A673 (cell line): ENCODE data around the gene RASGRP2. TPM values are rescaled to one million over a fixed set of nuclear protein-coding genes. Genes with fewer than 3 reads are reported as not detected.

Source experiments
- BruUV-seq: library from RNA; stranded (reverse); fragments of 400-500 nt; replicated peaks from 2 replicates; lab custom pipeline; 2021; lab: Mats Ljungman, UMichigan
- CTCF ChIA-PET: fragments of 300-600 bp; sonication (Branson Sonifier 250); formaldehyde crosslinking; loops from one replicate; lab custom pipeline; 2022; ENCODE audit warnings: antibody characterized with exemption; lab: Charles Lee
- POLR2A ChIA-PET: fragments of 300-600 bp; sonication (Branson Sonifier 250); formaldehyde crosslinking; loops from one replicate; lab custom pipeline; 2022; ENCODE audit warnings: antibody characterized with exemption; ENCODE audit not compliant: low non-redundant PET; lab: Charles Lee
- DNase-seq: peaks from one replicate; pipeline ENCODE4 v3.0.0-alpha.2; 2015; ENCODE audit warnings: low spot score
- H3K27ac ChIP-seq: fragments of 200-600 bp; sonication (generic); 2 replicates; pipeline ENCODE4 v1.5.1; 2016; ENCODE audit warnings: mixed run types, low read depth, mild to moderate bottlenecking, mixed read lengths, antibody characterized with exemption, low read length; ENCODE audit not compliant: poor library complexity, severe bottlenecking
- H3K27me3 ChIP-seq: fragments of 200-600 bp; sonication (generic); replicated peaks from 2 replicates; pipeline ENCODE4 v1.6.1; 2017; ENCODE audit warnings: mixed run types, low read depth, mild to moderate bottlenecking, mixed read lengths, antibody characterized with exemption, low read length; ENCODE audit not compliant: insufficient read depth, poor library complexity
- H3K36me3 ChIP-seq: fragments of 200-600 bp; sonication (generic); 2 replicates; pipeline ENCODE4 v1.6.1; 2016; ENCODE audit warnings: mixed run types, mild to moderate bottlenecking, mixed read lengths, antibody characterized with exemption, low read length; ENCODE audit not compliant: insufficient read depth, poor library complexity, severe bottlenecking
- H3K4me1 ChIP-seq: fragments of 200-600 bp; sonication (generic); 2 replicates; pipeline ENCODE4 v1.6.1; 2017; ENCODE audit warnings: mixed run types, mild to moderate bottlenecking, mixed read lengths, antibody characterized with exemption, low read length; ENCODE audit not compliant: insufficient read depth, poor library complexity, severe bottlenecking
- H3K4me3 ChIP-seq: fragments of 200-600 bp; sonication (generic); 2 replicates; pipeline ENCODE4 v1.5.1; 2016; ENCODE audit warnings: low read depth, mixed run types, mild to moderate bottlenecking, mixed read lengths, low read length; ENCODE audit not compliant: poor library complexity, severe bottlenecking
- H3K9me3 ChIP-seq: fragments of 200-600 bp; sonication (generic); 2 replicates; pipeline ENCODE4 v1.6.1; 2016; ENCODE audit warnings: mixed run types, low read depth, mild to moderate bottlenecking, mixed read lengths, antibody characterized with exemption, low read length; ENCODE audit not compliant: poor library complexity, severe bottlenecking
- CTCF ChIP-seq: fragments of 300-800, 200-600 bp; sonication (generic); conservative IDR thresholded peaks from 2 replicates; pipeline ENCODE4 v1.5.1; 2017; ENCODE audit warnings: low read depth, mild to moderate bottlenecking, antibody characterized with exemption, low read length, moderate library complexity, mixed read lengths
- EZH2 ChIP-seq: fragments of 200-600 bp; sonication (generic); IDR thresholded peaks from 2 replicates; pipeline ENCODE4 v1.6.1; 2017; ENCODE audit warnings: borderline replicate concordance, low read depth, mild to moderate bottlenecking, mixed read lengths, antibody characterized with exemption, low read length; ENCODE audit not compliant: poor library complexity, severe bottlenecking
- intact Hi-C: fragments of 100-400 bp; cut with micrococcal nuclease; formaldehyde crosslinking; loops from one replicate; pipeline ENCODE4 v1.10.0; 2022; ENCODE audit not compliant: unreplicated experiment
- total RNA-seq: library from RNA; stranded (reverse); gene quantifications from 2 replicates; pipeline ENCODE4 v1.2.3, GENCODE V29; 2021

The RASGRP2 gene
- total RNA-seq, 1 experiment from 2014 or later, result 2.0 TPM

GRCh38 chr11:64726211-64726641 lies 17.7 kb downstream of the RASGRP2 start:
- DNase-seq, result no peak
- intact Hi-C loops, result no loop called here
- TF ChIP-seq EZH2 (no peak), CTCF (no peak)
- Histone ChIP-seq H3K36me3 (no peaks in the 10 kb centered on the region), H3K4me3 (no peak overlapping the region), H3K9me3 (no peaks in the 10 kb centered on the region), H3K27me3 (peaks cover 15% of the 10 kb centered on the region), H3K27ac (no peak overlapping the region), H3K4me1 (peaks cover 11% of the 10 kb centered on the region)
- POLR2A ChIA-PET, result no interaction called here
- CTCF ChIA-PET, result interaction anchor here (0.5 to 0.6 kb wide), 2 partner anchors 252 to 277 kb away, joined by 3 read pairs; no protein-coding TSS in a partner anchor
- no TSS peak for BruUV-seq

- Histone ChIP-seq H3K4me3 (no peak overlapping the region), H3K27ac (no peak overlapping the region), H3K27me3 (peaks cover 26% of the 10 kb centered on the region), H3K4me1 (peaks cover 9% of the 10 kb centered on the region), H3K36me3 (no peaks in the 10 kb centered on the region), H3K9me3 (no peaks in the 10 kb centered on the region)
- no TSS peak for BruUV-seq
- DNase-seq, result no peak
- POLR2A ChIA-PET, result no interaction called here
- CTCF ChIA-PET, result interaction anchor here (0.6 kb wide), 1 partner anchor 27 kb away, joined by 6 read pairs; no protein-coding TSS in a partner anchor
- intact Hi-C loops, result no loop called here
- TF ChIP-seq CTCF, result no peak
- TF ChIP-seq EZH2, result no peak
Observed at GRCh38 chr11:64724863-64725532, 18.9 kb downstream of the RASGRP2 start.

GRCh38 chr11:64723907-64724862 lies 19.8 kb downstream of the RASGRP2 start:
- no TSS peak for BruUV-seq
- DNase-seq, result no peak
- Histone ChIP-seq H3K36me3 (no peaks in the 10 kb centered on the region), H3K4me1 (peaks cover 8% of the 10 kb centered on the region), H3K27ac (no peak overlapping the region), H3K9me3 (no peaks in the 10 kb centered on the region), H3K27me3 (peaks cover 34% of the 10 kb centered on the region), H3K4me3 (no peak overlapping the region)
- TF ChIP-seq EZH2, result no peak
- no peak for TF ChIP-seq CTCF
- intact Hi-C loops, result no loop called here
- ChIA-PET POLR2A (no interaction called here), CTCF (no interaction called here)
